Loucy (cell line): ENCODE results near the gene SPTY2D1.
A peak's percentile ranks its signal among the peaks of the same experiment; 100 is the strongest.

ENCODE experiments used
- H2AFZ ChIP-seq: fragments of 200-600 bp; sonication (generic); 2 replicates; pipeline ENCODE4 v1.6.0; 2016; ENCODE audit warnings: antibody characterized with exemption, mild to moderate bottlenecking, low read length, moderate library complexity
- H3F3A ChIP-seq: fragments of 200-600 bp; 2 replicates; pipeline ENCODE4 v1.6.0; 2016; ENCODE audit warnings: antibody characterized with exemption, low read depth, mild to moderate bottlenecking
- H3K27me3 ChIP-seq: fragments of 200-600 bp; sonication (generic); 2 replicates; pipeline ENCODE4 v1.6.1; 2014; ENCODE audit warnings: low read length, mild to moderate bottlenecking; ENCODE audit not compliant: insufficient read depth, poor library complexity, severe bottlenecking
- H3K36me3 ChIP-seq: fragments of 200-600 bp; sonication (generic); 2 replicates; pipeline ENCODE4 v1.6.1; 2016; ENCODE audit warnings: low read length; ENCODE audit not compliant: insufficient read depth
- H3K4me1 ChIP-seq: fragments of 200-600 bp; sonication (generic); 2 replicates; pipeline ENCODE4 v1.5.1; 2014; ENCODE audit warnings: low read length, mild to moderate bottlenecking; ENCODE audit not compliant: insufficient read depth, poor library complexity, severe bottlenecking
- H3K4me2 ChIP-seq: fragments of 200-600 bp; sonication (generic); 2 replicates; pipeline ENCODE4 v1.6.0; 2014; ENCODE audit warnings: antibody characterized with exemption, low read length, low read depth, mild to moderate bottlenecking; ENCODE audit not compliant: poor library complexity, severe bottlenecking
- H3K4me3 ChIP-seq: fragments of 200-600 bp; sonication (generic); 2 replicates; pipeline ENCODE4 v1.5.1; 2014; ENCODE audit warnings: low read length, mild to moderate bottlenecking, mixed read lengths; ENCODE audit not compliant: poor library complexity, severe bottlenecking
- H3K79me2 ChIP-seq: fragments of 200-600 bp; sonication (generic); 2 replicates; pipeline ENCODE4 v1.6.1; 2014; ENCODE audit warnings: low read length; ENCODE audit not compliant: insufficient read depth
- H3K9ac ChIP-seq: fragments of 200-600 bp; sonication (generic); 2 replicates; pipeline ENCODE4 v1.6.0; 2014; ENCODE audit warnings: mild to moderate bottlenecking, low read depth, low read length, moderate library complexity; ENCODE audit not compliant: poor library complexity, severe bottlenecking
- H3K9me2 ChIP-seq: fragments of 200-600 bp; sonication (generic); replicated peaks from 2 replicates; pipeline ENCODE4 v1.6.1; 2016; ENCODE audit warnings: low read depth, low read length, mixed read lengths
- H3K9me3 ChIP-seq: fragments of 200-600 bp; sonication (generic); 2 replicates; pipeline ENCODE4 v1.6.1; 2014; ENCODE audit warnings: mild to moderate bottlenecking, antibody characterized with exemption, low read length, low read depth; ENCODE audit not compliant: insufficient read depth
- H4K20me1 ChIP-seq: fragments of 200-600 bp; sonication (generic); 2 replicates; pipeline ENCODE4 v1.6.0; 2014; ENCODE audit warnings: antibody characterized with exemption, low read length, mild to moderate bottlenecking; ENCODE audit not compliant: insufficient read depth, poor library complexity, severe bottlenecking
- CTCF ChIP-seq: fragments of 200-600 bp; sonication (generic); conservative IDR thresholded peaks from 2 replicates; pipeline ENCODE4 v1.5.1; 2014; ENCODE audit warnings: mild to moderate bottlenecking, antibody characterized with exemption, low read length
- EZH2phosphoT487 ChIP-seq: fragments of 200-600 bp; IDR thresholded peaks from 2 replicates; pipeline ENCODE4 v1.6.1; 2018; ENCODE audit warnings: antibody characterized with exemption, mild to moderate bottlenecking, moderate library complexity, borderline replicate concordance

SPTY2D1 gene

GRCh38 chr11:18590571-18590970 lies 43.6 kb downstream of the SPTY2D1 start:
- Histone ChIP-seq H3K27me3 (no peaks in the 10 kb centered on the region), H3K4me2 (peak overlapping the region; percentile 30), H3K79me2 (peaks cover 9% of the 10 kb centered on the region; the same call in 1 of the 2 replicates), H3F3A (0 out of 2 replicates have a peak, but pooled peaks cover 4% of the 10 kb centered on the region), H3K9ac (no peak overlapping the region), H3K9me2 (no peaks in the 10 kb centered on the region), H2AFZ (no peak overlapping the region), H3K4me1 (peaks cover 18% of the 10 kb centered on the region), H4K20me1 (no peaks in the 10 kb centered on the region), H3K36me3 (no peaks in the 10 kb centered on the region), H3K9me3 (no peaks in the 10 kb centered on the region), H3K4me3 (no peak overlapping the region)
- TF ChIP-seq CTCF (no peak), EZH2phosphoT487 (no peak)

DNA sequence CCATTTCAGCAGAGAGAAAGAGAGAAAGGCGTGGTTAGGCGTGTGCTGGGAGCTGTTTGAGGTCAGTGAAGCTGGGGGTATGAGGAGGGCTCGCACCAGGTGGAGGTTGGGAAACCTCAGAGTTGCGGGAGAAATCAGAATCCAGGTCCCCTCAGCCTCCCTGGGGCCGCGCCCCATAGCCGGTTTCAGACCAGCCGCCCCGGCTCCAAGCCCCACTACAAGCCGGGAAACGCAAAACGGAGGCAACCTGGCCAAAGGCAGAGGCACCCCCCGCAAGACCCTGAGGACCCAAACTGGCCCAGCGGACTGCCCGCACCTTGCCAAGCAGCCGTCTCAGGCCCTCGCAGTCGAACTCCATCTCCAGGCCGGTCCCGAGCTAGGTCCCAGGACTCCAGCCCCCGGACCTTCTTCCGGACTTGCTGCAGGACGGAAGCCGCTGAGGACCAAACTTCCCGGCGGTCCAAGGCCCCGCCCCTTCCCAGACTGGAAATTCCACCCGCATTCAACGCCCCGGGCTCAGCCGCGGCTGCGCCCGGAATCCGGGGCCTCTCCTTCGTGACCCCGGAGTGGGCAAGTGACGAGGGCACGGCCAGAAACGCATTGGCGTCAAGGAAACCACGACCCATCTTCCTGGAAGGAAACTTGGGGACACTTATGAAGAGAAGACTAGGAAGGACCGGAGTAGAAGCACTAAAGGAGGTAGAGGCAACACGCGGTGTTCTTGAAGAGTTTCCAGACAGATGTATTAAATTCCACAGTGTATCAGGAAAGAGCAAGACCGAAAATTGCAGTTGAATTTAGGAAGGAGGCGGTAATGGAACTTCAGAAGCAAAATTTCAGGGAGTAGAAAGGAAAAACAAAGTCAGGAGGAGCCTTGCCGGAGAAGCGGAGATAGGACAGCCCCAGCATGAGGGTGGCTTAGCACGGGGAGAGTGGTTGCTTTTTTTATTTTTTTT lies 45.6 kb downstream of the SPTY2D1 start, which contains the start of gene UEVLD:
UEVLD (minus strand) TSS at position 438 of the 956 bp plus-strand sequence; CDS start at position 358, 80 bp downstream.
- peaks cover 18% of the 10 kb centered on the region for H3K4me1 ChIP-seq
- peak within 1 kb of the TSS; percentile 81 for H3K4me3 ChIP-seq
- H4K20me1 ChIP-seq: no peaks in the 10 kb centered on the region
- 0 out of 2 replicates have a peak, but pooled peaks cover 4% of the 10 kb centered on the region for H3F3A ChIP-seq
- H3K9me2 ChIP-seq: no peaks in the 10 kb centered on the region
- TF ChIP-seq CTCF (no peak), EZH2phosphoT487 (no peak)
- peak within 1 kb of the TSS; percentile 83 for H3K9ac ChIP-seq
- H3K36me3 ChIP-seq: no peaks in the 10 kb centered on the region
- no peaks in the 10 kb centered on the region for H3K9me3 ChIP-seq
- no peaks in the 10 kb centered on the region for H3K27me3 ChIP-seq
- H3K79me2 ChIP-seq: peaks cover 9% of the 10 kb centered on the region; the same call in 1 of the 2 replicates
- peak within 1 kb of the TSS; percentile 75 for H2AFZ ChIP-seq
- H3K4me2 ChIP-seq: peak within 1 kb of the TSS; percentile 79

DNA sequence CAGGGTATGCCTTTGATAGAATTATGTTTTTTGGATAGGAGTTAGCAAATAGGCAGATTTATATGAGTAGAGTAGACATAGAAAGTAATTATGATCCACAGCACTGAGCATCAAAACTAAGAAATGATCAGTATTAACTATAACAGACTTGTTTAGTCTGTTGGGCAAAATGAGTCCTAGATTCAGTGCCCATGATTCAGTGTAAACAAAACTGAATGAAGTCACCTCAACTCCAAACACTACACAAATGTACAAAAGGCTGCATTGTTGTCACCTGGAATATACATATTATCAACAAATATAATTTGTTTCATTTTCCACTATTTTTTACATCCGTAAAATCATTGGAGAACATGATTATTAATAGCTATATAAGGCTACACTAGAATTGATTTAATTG lies 52.3 kb downstream of the SPTY2D1 start:
- H3K36me3 ChIP-seq: no peaks in the 10 kb centered on the region
- no peaks in the 10 kb centered on the region for H4K20me1 ChIP-seq
- no peak overlapping the region for H3K4me3 ChIP-seq
- TF ChIP-seq EZH2phosphoT487 (no peak), CTCF (no peak)
- no peak overlapping the region for H2AFZ ChIP-seq
- no peaks in the 10 kb centered on the region for H3K79me2 ChIP-seq
- H3F3A ChIP-seq: no peaks in the 10 kb centered on the region
- no peaks in the 10 kb centered on the region for H3K27me3 ChIP-seq
- no peaks in the 10 kb centered on the region for H3K9me2 ChIP-seq
- no peaks in the 10 kb centered on the region; the same call in 1 of the 2 replicates for H3K9me3 ChIP-seq
- H3K9ac ChIP-seq: no peak overlapping the region
- H3K4me1 ChIP-seq: no peaks in the 10 kb centered on the region
- H3K4me2 ChIP-seq: no peak overlapping the region
